HepG2 (cell line): ENCODE results near the gene TMEM63B. TPM values are rescaled to one million over a fixed set of nuclear protein-coding genes. Genes with fewer than 3 reads are reported as not detected.

Source experiments
- BHLHE40 ChIP-seq: IDR thresholded peaks from 2 replicates; pipeline ENCODE4 v1.6.1; 2011; ENCODE audit warnings: low read length, improper control_type of control experiment
- DPF2 ChIP-seq: sonication (generic); formaldehyde crosslinking; IDR thresholded peaks from 2 replicates; pipeline ENCODE4 v1.4.0; 2020; ENCODE audit warnings: mild to moderate bottlenecking, low read depth, missing genetic modification reagents, borderline replicate concordance
- FOXA3 ChIP-seq: IDR thresholded peaks from 2 replicates; pipeline ENCODE4 v1.6.1; 2016; ENCODE audit warnings: missing genetic modification reagents, missing compliant biosample characterization
- GFI1 ChIP-seq: sonication (generic); formaldehyde crosslinking; IDR thresholded peaks from 2 replicates; pipeline ENCODE4 v1.5.0; 2020; ENCODE audit warnings: missing genetic modification reagents, mild to moderate bottlenecking, borderline replicate concordance
- RFXANK ChIP-seq: IDR thresholded peaks from 2 replicates; pipeline ENCODE4 v1.6.1; 2016
- STAG1 ChIP-seq: sonication (generic); formaldehyde crosslinking; IDR thresholded peaks from 2 replicates; pipeline ENCODE4 v1.4.0; 2020; ENCODE audit warnings: missing genetic modification reagents
- TEAD3 ChIP-seq: optimal IDR thresholded peaks from 2 replicates; pipeline ENCODE3; 2016; ENCODE audit warnings: borderline replicate concordance
- TGIF2 ChIP-seq: IDR thresholded peaks from 2 replicates; pipeline ENCODE4 v1.6.1; 2016; ENCODE audit warnings: control low read depth, missing compliant biosample characterization
- YEATS4 ChIP-seq: sonication (generic); formaldehyde crosslinking; IDR thresholded peaks from 2 replicates; pipeline ENCODE4 v1.4.0; 2020; ENCODE audit warnings: missing genetic modification reagents, borderline replicate concordance
- ZNF431 ChIP-seq: sonication (generic); formaldehyde crosslinking; IDR thresholded peaks from 2 replicates; pipeline ENCODE4 v1.9.0; 2022; ENCODE audit warnings: missing genetic modification reagents, low read depth, mild to moderate bottlenecking, borderline replicate concordance
- ZNF460 ChIP-seq: sonication (generic); formaldehyde crosslinking; IDR thresholded peaks from 2 replicates; pipeline ENCODE4 v1.5.1; 2020; ENCODE audit warnings: missing genetic modification reagents, mild to moderate bottlenecking, borderline replicate concordance
- ZNF724P ChIP-seq: sonication (generic); formaldehyde crosslinking; IDR thresholded peaks from 2 replicates; pipeline ENCODE4 v1.8.0; 2022; ENCODE audit warnings: missing genetic modification reagents, borderline replicate concordance
- ZSCAN29 ChIP-seq: sonication (generic); formaldehyde crosslinking; conservative IDR thresholded peaks from 2 replicates; pipeline ENCODE4 v1.4.0; 2020; ENCODE audit warnings: mild to moderate bottlenecking, missing genetic modification reagents
- polyA plus RNA-seq, 8 experiments: library from polyadenylated mRNA; depleted of rRNA in 3 of 8; stranded (reverse) in 7 of 8; unstranded in 1 of 8; fragments of >200 nt; fragmentation: Illumina TruSeq in 4 of 8; extraction: Trizol in 4 of 8; gene quantifications; 2 replicates each; pipeline versions ENCODE4 v1.2.1 to v1.2.3, GENCODE V29; 2011 to 2016; ENCODE audit warnings: low read depth in 4 of 8, missing spikeins in 1 of 8, mixed read lengths in 1 of 8; ENCODE audit not compliant: insufficient read depth in 1 of 8
- total RNA-seq, 5 experiments: library from RNA; depleted of rRNA; stranded (reverse); fragments of >200 nt; fragmentation: Illumina TruSeq; extraction: Trizol; gene quantifications; 2 replicates each; pipeline ENCODE4 v1.2.3, GENCODE V29; 2016; ENCODE audit warnings: low read depth in 1 of 5
- TF ChIP-seq, protein P1 (sequence below), 2 experiments: fragments of 450-650 bp in 1 of 2; sonication (generic) in 1 of 2; formaldehyde crosslinking; IDR thresholded peaks; 2 replicates each; pipeline versions ENCODE4 v1.5.0 to v1.8.0; 2020 to 2022; ENCODE audit warnings: mild to moderate bottlenecking in 1 of 2, missing genetic modification reagents in 1 of 2
- TF ChIP-seq, protein P2 (sequence below): sonication (generic); formaldehyde crosslinking; conservative IDR thresholded peaks from 2 replicates; pipeline ENCODE4 v1.4.0; 2020; ENCODE audit warnings: mild to moderate bottlenecking, missing genetic modification reagents, moderate library complexity
- TF ChIP-seq, protein P3 (sequence below): sonication (generic); formaldehyde crosslinking; IDR thresholded peaks from 2 replicates; pipeline ENCODE4 v1.8.0; 2022; ENCODE audit warnings: low read depth, missing genetic modification reagents
- TF ChIP-seq, protein P4 (sequence below): IDR thresholded peaks from 2 replicates; pipeline ENCODE4 v1.4.0; 2020; ENCODE audit warnings: mild to moderate bottlenecking, missing genetic modification reagents
- TF ChIP-seq, protein P5 (sequence below): sonication (generic); formaldehyde crosslinking; IDR thresholded peaks from 2 replicates; pipeline ENCODE4 v1.5.0; 2020; ENCODE audit warnings: missing genetic modification reagents, mild to moderate bottlenecking, borderline replicate concordance

TMEM63B gene
- total and polyA plus RNA-seq, 2 of the 13 experiments (the other 11 are each of a cell fraction or from before 2014, with no cell fraction given) = 27.4 to 75.8 TPM

- TF ChIP-seq RFXANK (CRISPR knock-in tag) = 0 out of 2 replicates have a peak, but pooled peaks have one; percentile 67
- TF ChIP-seq TEAD3 (CRISPR knock-in tag) = peak; percentile 74
- TF ChIP-seq ZNF431 = no peak
- TF ChIP-seq YEATS4 = no peak
- TF ChIP-seq, protein P1, sequence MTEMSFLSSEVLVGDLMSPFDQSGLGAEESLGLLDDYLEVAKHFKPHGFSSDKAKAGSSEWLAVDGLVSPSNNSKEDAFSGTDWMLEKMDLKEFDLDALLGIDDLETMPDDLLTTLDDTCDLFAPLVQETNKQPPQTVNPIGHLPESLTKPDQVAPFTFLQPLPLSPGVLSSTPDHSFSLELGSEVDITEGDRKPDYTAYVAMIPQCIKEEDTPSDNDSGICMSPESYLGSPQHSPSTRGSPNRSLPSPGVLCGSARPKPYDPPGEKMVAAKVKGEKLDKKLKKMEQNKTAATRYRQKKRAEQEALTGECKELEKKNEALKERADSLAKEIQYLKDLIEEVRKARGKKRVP (CRISPR knock-in tag; IDR thresholded peaks at IDR 0.05) = no peak
- 0 out of 2 replicates have a peak, but pooled peaks have one; percentile 42 for TF ChIP-seq ZNF724P (CRISPR knock-in tag)
- TF ChIP-seq, protein P2, sequence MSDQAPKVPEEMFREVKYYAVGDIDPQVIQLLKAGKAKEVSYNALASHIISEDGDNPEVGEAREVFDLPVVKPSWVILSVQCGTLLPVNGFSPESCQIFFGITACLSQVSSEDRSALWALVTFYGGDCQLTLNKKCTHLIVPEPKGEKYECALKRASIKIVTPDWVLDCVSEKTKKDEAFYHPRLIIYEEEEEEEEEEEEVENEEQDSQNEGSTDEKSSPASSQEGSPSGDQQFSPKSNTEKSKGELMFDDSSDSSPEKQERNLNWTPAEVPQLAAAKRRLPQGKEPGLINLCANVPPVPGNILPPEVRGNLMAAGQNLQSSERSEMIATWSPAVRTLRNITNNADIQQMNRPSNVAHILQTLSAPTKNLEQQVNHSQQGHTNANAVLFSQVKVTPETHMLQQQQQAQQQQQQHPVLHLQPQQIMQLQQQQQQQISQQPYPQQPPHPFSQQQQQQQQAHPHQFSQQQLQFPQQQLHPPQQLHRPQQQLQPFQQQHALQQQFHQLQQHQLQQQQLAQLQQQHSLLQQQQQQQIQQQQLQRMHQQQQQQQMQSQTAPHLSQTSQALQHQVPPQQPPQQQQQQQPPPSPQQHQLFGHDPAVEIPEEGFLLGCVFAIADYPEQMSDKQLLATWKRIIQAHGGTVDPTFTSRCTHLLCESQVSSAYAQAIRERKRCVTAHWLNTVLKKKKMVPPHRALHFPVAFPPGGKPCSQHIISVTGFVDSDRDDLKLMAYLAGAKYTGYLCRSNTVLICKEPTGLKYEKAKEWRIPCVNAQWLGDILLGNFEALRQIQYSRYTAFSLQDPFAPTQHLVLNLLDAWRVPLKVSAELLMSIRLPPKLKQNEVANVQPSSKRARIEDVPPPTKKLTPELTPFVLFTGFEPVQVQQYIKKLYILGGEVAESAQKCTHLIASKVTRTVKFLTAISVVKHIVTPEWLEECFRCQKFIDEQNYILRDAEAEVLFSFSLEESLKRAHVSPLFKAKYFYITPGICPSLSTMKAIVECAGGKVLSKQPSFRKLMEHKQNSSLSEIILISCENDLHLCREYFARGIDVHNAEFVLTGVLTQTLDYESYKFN = no peak
- peak; percentile 39; the same call in 1 of the 2 replicates for TF ChIP-seq BHLHE40
- peak; percentile 39; the same call in 1 of the 2 replicates for TF ChIP-seq TGIF2 (CRISPR knock-in tag)
- TF ChIP-seq, protein P3, sequence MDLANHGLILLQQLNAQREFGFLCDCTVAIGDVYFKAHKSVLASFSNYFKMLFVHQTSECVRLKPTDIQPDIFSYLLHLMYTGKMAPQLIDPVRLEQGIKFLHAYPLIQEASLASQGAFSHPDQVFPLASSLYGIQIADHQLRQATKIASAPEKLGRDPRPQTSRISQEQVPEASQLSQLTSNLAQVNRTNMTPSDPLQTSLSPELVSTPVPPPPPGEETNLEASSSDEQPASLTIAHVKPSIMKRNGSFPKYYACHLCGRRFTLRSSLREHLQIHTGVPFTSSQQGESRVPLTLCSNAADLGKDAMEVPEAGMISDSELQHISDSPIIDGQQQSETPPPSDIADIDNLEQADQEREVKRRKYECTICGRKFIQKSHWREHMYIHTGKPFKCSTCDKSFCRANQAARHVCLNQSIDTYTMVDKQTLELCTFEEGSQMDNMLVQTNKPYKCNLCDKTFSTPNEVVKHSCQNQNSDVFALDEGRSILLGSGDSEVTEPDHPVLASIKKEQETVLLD (CRISPR knock-in tag) = no peak
- no peak for TF ChIP-seq DPF2
- no peak for TF ChIP-seq GFI1
- peak; percentile 25; the same call in 1 of the 2 replicates for TF ChIP-seq FOXA3 (CRISPR knock-in tag)
- TF ChIP-seq, protein P4, sequence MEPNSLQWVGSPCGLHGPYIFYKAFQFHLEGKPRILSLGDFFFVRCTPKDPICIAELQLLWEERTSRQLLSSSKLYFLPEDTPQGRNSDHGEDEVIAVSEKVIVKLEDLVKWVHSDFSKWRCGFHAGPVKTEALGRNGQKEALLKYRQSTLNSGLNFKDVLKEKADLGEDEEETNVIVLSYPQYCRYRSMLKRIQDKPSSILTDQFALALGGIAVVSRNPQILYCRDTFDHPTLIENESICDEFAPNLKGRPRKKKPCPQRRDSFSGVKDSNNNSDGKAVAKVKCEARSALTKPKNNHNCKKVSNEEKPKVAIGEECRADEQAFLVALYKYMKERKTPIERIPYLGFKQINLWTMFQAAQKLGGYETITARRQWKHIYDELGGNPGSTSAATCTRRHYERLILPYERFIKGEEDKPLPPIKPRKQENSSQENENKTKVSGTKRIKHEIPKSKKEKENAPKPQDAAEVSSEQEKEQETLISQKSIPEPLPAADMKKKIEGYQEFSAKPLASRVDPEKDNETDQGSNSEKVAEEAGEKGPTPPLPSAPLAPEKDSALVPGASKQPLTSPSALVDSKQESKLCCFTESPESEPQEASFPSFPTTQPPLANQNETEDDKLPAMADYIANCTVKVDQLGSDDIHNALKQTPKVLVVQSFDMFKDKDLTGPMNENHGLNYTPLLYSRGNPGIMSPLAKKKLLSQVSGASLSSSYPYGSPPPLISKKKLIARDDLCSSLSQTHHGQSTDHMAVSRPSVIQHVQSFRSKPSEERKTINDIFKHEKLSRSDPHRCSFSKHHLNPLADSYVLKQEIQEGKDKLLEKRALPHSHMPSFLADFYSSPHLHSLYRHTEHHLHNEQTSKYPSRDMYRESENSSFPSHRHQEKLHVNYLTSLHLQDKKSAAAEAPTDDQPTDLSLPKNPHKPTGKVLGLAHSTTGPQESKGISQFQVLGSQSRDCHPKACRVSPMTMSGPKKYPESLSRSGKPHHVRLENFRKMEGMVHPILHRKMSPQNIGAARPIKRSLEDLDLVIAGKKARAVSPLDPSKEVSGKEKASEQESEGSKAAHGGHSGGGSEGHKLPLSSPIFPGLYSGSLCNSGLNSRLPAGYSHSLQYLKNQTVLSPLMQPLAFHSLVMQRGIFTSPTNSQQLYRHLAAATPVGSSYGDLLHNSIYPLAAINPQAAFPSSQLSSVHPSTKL (CRISPR knock-in tag) = peak; percentile 50; the same call in 1 of the 2 replicates
- peak; percentile 99 for TF ChIP-seq STAG1
- no peak for TF ChIP-seq ZNF460
- TF ChIP-seq ZSCAN29 (CRISPR knock-in tag) = peak; percentile 71; the same call in 1 of the 2 replicates
- TF ChIP-seq, protein P5, sequence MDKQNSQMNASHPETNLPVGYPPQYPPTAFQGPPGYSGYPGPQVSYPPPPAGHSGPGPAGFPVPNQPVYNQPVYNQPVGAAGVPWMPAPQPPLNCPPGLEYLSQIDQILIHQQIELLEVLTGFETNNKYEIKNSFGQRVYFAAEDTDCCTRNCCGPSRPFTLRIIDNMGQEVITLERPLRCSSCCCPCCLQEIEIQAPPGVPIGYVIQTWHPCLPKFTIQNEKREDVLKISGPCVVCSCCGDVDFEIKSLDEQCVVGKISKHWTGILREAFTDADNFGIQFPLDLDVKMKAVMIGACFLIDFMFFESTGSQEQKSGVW (CRISPR knock-in tag) = no peak
Measured at GRCh38 chr6:44078827-44079671, 48.3 kb upstream of the TMEM63B start (continued).
